ENCODE measurements around the gene SH3RF3. TPM values are rescaled to one million over a fixed set of nuclear protein-coding genes. Genes with fewer than 3 reads are reported as not detected.

SH3RF3 gene
- total RNA-seq, 1 donor from 2014 or later: 1.3 TPM

DNA sequence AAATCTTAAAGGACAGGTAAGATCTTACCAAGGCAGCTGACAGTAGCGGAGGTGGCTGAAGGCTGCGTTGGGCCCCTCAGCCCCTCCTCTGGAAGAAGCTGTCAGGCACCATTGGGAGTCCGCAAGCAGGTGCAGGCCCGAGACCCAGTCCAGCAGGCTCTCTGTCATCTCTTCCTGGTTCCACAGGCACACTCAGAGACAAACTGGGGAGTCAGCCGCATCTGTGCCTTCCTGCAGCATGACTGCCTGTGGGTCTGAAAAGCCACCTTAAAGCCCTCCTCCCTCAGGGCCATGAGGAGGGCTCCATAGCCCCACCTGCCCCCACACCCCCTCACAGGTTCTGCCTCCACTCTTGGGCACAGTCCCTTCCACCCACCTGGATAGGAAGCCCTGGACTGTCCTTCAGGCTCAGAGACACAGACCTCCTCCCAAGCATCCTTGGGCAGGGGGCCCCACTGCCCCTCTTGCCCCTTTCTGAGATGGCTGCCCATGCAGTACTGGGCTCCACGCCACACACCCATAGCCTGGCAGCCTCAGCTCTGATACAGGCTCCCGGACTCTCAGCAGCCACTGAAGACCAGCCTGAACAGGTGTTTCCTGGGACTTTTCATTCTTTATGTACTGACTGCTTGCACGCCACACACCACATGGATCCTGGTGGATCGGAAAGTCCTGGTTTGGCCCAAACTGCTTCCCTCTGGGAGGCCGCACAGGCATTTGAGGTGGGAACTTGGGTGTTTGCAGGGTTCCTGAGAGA is 245.0 kb downstream of the SH3RF3 start:
- TF ChIP-seq, protein P1, sequence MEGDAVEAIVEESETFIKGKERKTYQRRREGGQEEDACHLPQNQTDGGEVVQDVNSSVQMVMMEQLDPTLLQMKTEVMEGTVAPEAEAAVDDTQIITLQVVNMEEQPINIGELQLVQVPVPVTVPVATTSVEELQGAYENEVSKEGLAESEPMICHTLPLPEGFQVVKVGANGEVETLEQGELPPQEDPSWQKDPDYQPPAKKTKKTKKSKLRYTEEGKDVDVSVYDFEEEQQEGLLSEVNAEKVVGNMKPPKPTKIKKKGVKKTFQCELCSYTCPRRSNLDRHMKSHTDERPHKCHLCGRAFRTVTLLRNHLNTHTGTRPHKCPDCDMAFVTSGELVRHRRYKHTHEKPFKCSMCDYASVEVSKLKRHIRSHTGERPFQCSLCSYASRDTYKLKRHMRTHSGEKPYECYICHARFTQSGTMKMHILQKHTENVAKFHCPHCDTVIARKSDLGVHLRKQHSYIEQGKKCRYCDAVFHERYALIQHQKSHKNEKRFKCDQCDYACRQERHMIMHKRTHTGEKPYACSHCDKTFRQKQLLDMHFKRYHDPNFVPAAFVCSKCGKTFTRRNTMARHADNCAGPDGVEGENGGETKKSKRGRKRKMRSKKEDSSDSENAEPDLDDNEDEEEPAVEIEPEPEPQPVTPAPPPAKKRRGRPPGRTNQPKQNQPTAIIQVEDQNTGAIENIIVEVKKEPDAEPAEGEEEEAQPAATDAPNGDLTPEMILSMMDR (IDR thresholded peaks at IDR 0.05; ENCODE audit: unreplicated experiment): no peak
- H3K4me3 Mint-ChIP-seq (ENCODE audit: low read depth): no peak overlapping the region
- peaks cover 7% of the 10 kb centered on the region for H3K27me3 Mint-ChIP-seq
- H3K36me3 Mint-ChIP-seq (ENCODE audit: insufficient read depth): no peaks in the 10 kb centered on the region
- no peaks in the 10 kb centered on the region for H3K4me1 Mint-ChIP-seq (ENCODE audit: low read depth)
- no peak overlapping the region for H3K27ac Mint-ChIP-seq
- no peaks in the 10 kb centered on the region for H3K9me3 Mint-ChIP-seq (ENCODE audit: low read depth)
- DNase-seq (ENCODE audit: low spot score, unreplicated experiment): no peak

DNA sequence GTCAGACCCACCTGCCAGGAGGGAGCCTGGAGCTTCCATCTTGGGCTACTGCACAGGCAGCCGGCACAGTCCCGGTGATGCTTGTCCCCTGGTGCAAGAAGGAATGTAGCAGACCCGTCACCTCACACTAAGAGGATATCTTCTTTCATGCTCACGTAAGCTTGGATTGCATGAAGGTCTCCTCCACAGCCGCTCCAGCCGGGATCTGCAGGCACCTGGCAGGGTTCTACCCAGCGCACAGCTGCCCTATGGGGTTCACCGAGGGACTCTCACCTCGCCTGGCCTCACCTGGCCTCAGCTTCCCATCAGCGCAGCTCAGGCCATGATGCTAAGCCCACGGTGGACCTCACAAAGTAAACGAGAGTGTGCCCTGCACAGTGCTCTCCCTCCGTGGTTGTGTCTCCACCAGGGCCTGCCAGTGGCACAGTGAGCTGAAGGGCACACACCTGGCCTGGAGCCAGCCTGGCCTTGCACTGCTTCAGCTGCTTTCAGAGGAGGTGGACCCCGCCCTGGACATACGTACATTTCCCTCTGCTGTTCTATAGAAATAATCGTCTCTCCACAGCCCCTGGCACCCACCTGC is 245.6 kb downstream of the SH3RF3 start:
- peaks cover 11% of the 10 kb centered on the region for H3K27me3 Mint-ChIP-seq
- TF ChIP-seq, protein P1 (IDR thresholded peaks at IDR 0.05; ENCODE audit: unreplicated experiment): no peak
- no peaks in the 10 kb centered on the region for H3K36me3 Mint-ChIP-seq (ENCODE audit: insufficient read depth)
- no peaks in the 10 kb centered on the region for H3K9me3 Mint-ChIP-seq (ENCODE audit: low read depth)
- no peaks in the 10 kb centered on the region for H3K4me1 Mint-ChIP-seq (ENCODE audit: low read depth)
- H3K27ac Mint-ChIP-seq: no peak overlapping the region
- no peak for DNase-seq (ENCODE audit: low spot score, unreplicated experiment)
- no peak overlapping the region for H3K4me3 Mint-ChIP-seq (ENCODE audit: low read depth)

DNA sequence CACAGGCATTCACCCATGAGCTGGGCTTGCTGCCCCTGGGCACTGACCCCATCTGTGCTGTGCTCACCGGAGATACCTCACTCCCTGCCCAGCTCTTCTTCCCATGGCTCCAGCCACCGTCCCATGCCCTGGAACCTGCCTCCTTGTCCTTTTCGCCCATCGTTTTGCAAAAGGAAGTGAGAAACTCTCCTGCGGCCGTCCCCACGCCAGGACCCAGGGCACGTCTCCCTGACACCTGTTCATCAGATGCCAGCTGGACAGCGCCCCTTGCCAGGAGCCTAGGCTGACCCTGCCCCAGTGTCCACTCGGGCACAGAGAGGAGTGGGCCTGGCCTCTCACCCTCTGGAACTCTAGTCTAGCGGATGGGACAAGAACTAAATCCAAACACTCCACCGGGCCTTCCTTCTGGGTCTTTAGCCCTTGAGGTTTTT is 246.1 kb downstream of the SH3RF3 start:
- Mint-ChIP-seq H3K36me3 (ENCODE audit: insufficient read depth) (no peaks in the 10 kb centered on the region), H3K9me3 (ENCODE audit: low read depth) (no peaks in the 10 kb centered on the region), H3K4me1 (ENCODE audit: low read depth) (no peaks in the 10 kb centered on the region), H3K4me3 (ENCODE audit: low read depth) (no peak overlapping the region), H3K27ac (no peak overlapping the region), H3K27me3 (peaks cover 12% of the 10 kb centered on the region)
- TF ChIP-seq, protein P1 (IDR thresholded peaks at IDR 0.05; ENCODE audit: unreplicated experiment): no peak
- DNase-seq (ENCODE audit: low spot score, unreplicated experiment): no peak

DNA sequence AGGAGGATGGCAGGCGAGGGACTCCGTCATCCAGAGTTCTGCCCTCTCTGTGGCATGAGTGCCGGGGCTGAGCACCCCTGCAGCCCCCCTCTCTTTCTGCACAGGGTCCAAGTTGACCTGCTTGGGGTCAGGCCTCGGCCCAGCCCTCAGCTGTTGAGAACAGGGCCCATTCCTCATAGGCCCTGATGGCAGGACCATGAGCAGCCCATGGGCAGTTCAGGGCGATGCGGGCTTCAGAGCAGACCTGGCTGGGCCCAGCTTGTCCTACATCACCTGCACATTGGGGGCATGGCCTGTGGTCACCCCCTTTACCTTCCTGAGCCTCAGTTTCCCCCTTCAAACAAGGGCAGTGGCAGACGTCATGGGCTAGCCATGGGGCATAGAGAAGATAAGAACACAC is 246.7 kb downstream of the SH3RF3 start:
- Mint-ChIP-seq H3K27me3 (peaks cover 12% of the 10 kb centered on the region), H3K27ac (no peak overlapping the region), H3K9me3 (ENCODE audit: low read depth) (no peaks in the 10 kb centered on the region), H3K4me3 (ENCODE audit: low read depth) (no peak overlapping the region), H3K36me3 (ENCODE audit: insufficient read depth) (no peaks in the 10 kb centered on the region), H3K4me1 (ENCODE audit: low read depth) (no peaks in the 10 kb centered on the region)
- TF ChIP-seq, protein P1 (IDR thresholded peaks at IDR 0.05; ENCODE audit: unreplicated experiment): no peak
- DNase-seq (ENCODE audit: low spot score, unreplicated experiment): no peak

DNA sequence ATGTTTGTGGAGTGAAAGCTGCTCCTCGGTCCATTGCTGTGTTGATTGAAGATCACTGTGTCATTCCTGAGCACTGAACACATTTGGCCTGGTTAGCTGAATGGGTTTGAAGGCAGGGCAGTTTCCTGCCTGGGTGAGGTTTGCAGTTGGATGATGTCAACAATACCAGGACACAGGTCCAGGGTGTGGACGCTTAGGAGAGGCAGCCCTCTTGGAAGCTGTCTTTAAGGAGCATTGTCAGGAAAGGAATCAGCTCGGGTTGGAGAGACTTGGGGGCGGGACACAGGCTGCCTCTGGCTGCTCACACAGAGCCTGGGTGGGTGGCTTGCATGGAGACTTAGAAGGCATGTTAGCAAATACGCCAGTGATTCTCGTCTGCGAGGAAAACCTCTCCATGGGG is 247.1 kb downstream of the SH3RF3 start:
- TF ChIP-seq, protein P1 (IDR thresholded peaks at IDR 0.05; ENCODE audit: unreplicated experiment): no peak
- Mint-ChIP-seq H3K27ac (no peak overlapping the region), H3K27me3 (peaks cover 12% of the 10 kb centered on the region), H3K36me3 (ENCODE audit: insufficient read depth) (no peaks in the 10 kb centered on the region), H3K4me1 (ENCODE audit: low read depth) (no peaks in the 10 kb centered on the region), H3K4me3 (ENCODE audit: low read depth) (no peak overlapping the region), H3K9me3 (ENCODE audit: low read depth) (no peaks in the 10 kb centered on the region)
- no peak for DNase-seq (ENCODE audit: low spot score, unreplicated experiment)
